Fibroblast of villous mesenchyme (primary cell): Measurements from ENCODE around the gene CIC. TPM values are rescaled to one million over a fixed set of nuclear protein-coding genes. Genes with fewer than 3 reads are reported as not detected.
"Not testable (repeated sequence)": the region's sequence is repeated elsewhere in the genome, so short reads cannot be mapped to it uniquely, and the experiment has no call there.

Experiments
- DNase-seq: peaks from one replicate; pipeline ENCODE4 v3.0.0-alpha.2; 2010; ENCODE audit warnings: low read depth
- H3K4me3 ChIP-seq: 2 replicates; pipeline ENCODE4 v1.5.1; 2011; ENCODE audit warnings: low read depth, mild to moderate bottlenecking, low read length
- CTCF ChIP-seq: IDR thresholded peaks from 2 replicates; pipeline ENCODE4 v1.5.1; 2012; ENCODE audit warnings: low read depth, mild to moderate bottlenecking, low read length; ENCODE audit not compliant: insufficient read depth
- total RNA-seq: library from RNA; depleted of rRNA; stranded (reverse); fragments of >200 nt; gene quantifications from 2 replicates; pipeline ENCODE4 v1.2.3, GENCODE V29; 2012

The CIC gene
- total RNA-seq, 1 donor: 23.7 TPM

- TF ChIP-seq CTCF: no peak
- peak overlapping the region; percentile 66 for H3K4me3 ChIP-seq
- DNase-seq: peak; percentile 68
These were observed 13.0 kb upstream of the CIC start for GRCh38 chr19:42255766-42256745.

GRCh38 chr19:42257842-42258241 lies 11.2 kb upstream of the CIC start:
- not testable (repeated sequence) for H3K4me3 ChIP-seq, DNase-seq

- no peak overlapping the region for H3K4me3 ChIP-seq
- DNase-seq: no peak
- TF ChIP-seq CTCF: no peak
These were observed 7.3 kb upstream of the CIC start for GRCh38 chr19:42261763-42262162.

- DNase-seq, H3K4me3 ChIP-seq: not testable (repeated sequence)
These were observed 2.9 kb upstream of the CIC start for GRCh38 chr19:42266105-42266504.

- not testable (repeated sequence) for H3K4me3 ChIP-seq, DNase-seq
These were observed 2.0 kb upstream of the CIC start for GRCh38 chr19:42266928-42267603.

- peak; percentile 39 for DNase-seq
- TF ChIP-seq CTCF: no peak
- peak overlapping the region; percentile 76 for H3K4me3 ChIP-seq
These were observed 1.4 kb upstream of the CIC start for GRCh38 chr19:42267644-42268141.

GRCh38 chr19:42268142-42268703 lies 829 bp upstream of the CIC start:
- peak; percentile 100 for DNase-seq
- H3K4me3 ChIP-seq: peak overlapping the region; percentile 76
- TF ChIP-seq CTCF: no peak

- TF ChIP-seq CTCF: no peak
- DNase-seq: no peak
- H3K4me3 ChIP-seq: peak overlapping the region; percentile 84
These were observed 660 bp downstream of the CIC start for GRCh38 chr19:42269478-42270345.
